ENCODE results near the gene TUBA4B. TPM values are rescaled to one million over a fixed set of nuclear protein-coding genes. Genes with fewer than 3 reads are reported as not detected.
"Not testable (repeated sequence)": the region's sequence is repeated elsewhere in the genome, so short reads cannot be mapped to it uniquely, and the experiment has no call there.

Gene TUBA4B
- total and polyA plus RNA-seq, 5 experiments from 2014 or later = not detected

DNA sequence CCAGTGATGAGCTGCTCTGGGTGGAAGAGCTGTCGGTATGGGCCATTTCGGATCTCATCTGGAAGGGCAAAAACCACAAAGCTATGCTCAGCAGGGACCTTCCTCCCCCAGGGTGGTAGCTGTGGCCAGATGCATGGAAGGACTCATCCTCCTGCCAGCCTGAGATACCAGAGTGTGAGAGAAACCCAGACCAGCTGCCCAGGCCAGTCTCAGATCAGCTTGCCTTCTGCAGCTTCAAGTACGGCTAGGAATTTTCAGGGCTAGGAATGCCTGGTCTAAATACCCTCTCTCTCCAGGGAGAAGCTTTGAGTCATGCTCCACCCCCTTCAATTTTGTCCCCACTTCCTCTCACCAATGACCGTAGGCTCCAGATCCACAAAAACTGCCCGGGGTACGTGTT, 1.4 kb upstream of the TUBA4B start:
- H3K36me3 Mint-ChIP-seq = peaks cover 0 to 44% (median 33%) of the 10 kb centered on the region in 3 donors
- DNase-seq (no peak), ATAC-seq (no peak)
- POLR2A ChIA-PET = interaction anchor here (1.2 to 15.9 kb wide), 10 partner anchors 16 to 91 kb away, joined by 3 to 591 read pairs (median 39); partner anchors contain the start of genes ABCB6, ANKZF1, ATG9A and CNPPD1
- peak overlapping the region; percentile 77 to 99 (median 95) for H3K27ac Mint-ChIP-seq
- H3K9me3 Mint-ChIP-seq = no peaks in the 10 kb centered on the region
- H3K4me1 Mint-ChIP-seq = peaks cover 28 to 78% (median 71%) of the 10 kb centered on the region in 4 donors
- H3K4me3 Mint-ChIP-seq = peak overlapping the region; percentile 78 to 100 (median 94)
- no peaks in the 10 kb centered on the region for H3K27me3 Mint-ChIP-seq

DNA sequence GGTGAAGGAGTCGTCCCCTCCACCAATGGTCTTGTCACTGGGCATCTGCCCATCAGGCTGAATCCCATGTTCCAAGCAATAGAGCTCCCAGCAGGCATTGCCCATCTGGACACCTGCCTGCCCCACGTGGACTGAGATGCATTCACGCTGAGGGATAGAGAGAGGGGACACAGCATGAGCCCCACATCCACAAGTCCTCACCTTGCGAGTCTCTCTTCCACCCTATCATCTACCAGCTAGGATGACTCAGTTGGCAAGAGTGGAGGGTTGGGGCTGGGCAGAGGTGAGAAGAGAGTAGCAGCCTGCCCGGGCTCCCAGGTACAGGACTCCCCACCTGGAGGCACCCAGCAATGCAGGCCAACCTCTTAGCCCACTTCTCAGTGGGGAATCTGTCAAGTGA, 959 bp upstream of the TUBA4B start:
- Mint-ChIP-seq H3K4me3 (peak overlapping the region; percentile 78 to 100 (median 94)), H3K9me3 (no peaks in the 10 kb centered on the region), H3K27me3 (no peaks in the 10 kb centered on the region), H3K27ac (peak overlapping the region; percentile 77 to 99 (median 95)), H3K36me3 (peaks cover 0 to 44% (median 33%) of the 10 kb centered on the region in 3 donors), H3K4me1 (peaks cover 25 to 74% (median 67%) of the 10 kb centered on the region in 4 donors)
- ATAC-seq (no peak), DNase-seq (no peak)
- POLR2A ChIA-PET = interaction anchor here (1.2 to 15.9 kb wide), 10 partner anchors 16 to 92 kb away, joined by 3 to 591 read pairs (median 39); partner anchors contain the start of genes ABCB6, ANKZF1, ATG9A and CNPPD1

DNA sequence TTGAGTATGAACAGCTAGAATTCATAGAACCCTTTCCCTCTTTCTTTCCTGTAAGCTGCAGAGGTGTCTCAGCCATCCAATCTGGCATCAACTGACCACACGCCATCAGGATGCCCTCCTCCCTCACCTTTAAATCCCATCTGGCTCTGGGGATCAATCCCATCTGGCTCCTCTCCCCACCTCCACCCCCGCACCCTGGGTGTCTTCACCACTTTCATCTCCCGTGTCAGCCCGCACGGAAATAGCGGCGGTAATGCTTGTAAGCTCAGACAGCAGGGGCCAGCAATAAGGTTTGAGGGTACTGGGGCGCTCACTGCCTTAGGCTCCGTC, 508 bp upstream of the TUBA4B start:
- Mint-ChIP-seq H3K27ac (peak overlapping the region; percentile 77 to 99 (median 95)), H3K4me3 (peak overlapping the region; percentile 78 to 100 (median 94)), H3K4me1 (peaks cover 23 to 69% (median 63%) of the 10 kb centered on the region in 4 donors), H3K36me3 (peaks cover 0 to 44% (median 33%) of the 10 kb centered on the region in 3 donors), H3K27me3 (no peaks in the 10 kb centered on the region), H3K9me3 (no peaks in the 10 kb centered on the region)
- peak in 1 of 2 donors; percentile 5 for ATAC-seq
- DNase-seq = peak in 3 of 10 donors; percentile 27 to 45 (median 27)
- POLR2A ChIA-PET = interaction anchor here (0.6 to 15.9 kb wide), 17 partner anchors 17 to 384 kb away, joined by 3 to 591 read pairs (median 7); partner anchors contain the start of genes ABCB6, ANKZF1, ATG9A and CNPPD1

DNA sequence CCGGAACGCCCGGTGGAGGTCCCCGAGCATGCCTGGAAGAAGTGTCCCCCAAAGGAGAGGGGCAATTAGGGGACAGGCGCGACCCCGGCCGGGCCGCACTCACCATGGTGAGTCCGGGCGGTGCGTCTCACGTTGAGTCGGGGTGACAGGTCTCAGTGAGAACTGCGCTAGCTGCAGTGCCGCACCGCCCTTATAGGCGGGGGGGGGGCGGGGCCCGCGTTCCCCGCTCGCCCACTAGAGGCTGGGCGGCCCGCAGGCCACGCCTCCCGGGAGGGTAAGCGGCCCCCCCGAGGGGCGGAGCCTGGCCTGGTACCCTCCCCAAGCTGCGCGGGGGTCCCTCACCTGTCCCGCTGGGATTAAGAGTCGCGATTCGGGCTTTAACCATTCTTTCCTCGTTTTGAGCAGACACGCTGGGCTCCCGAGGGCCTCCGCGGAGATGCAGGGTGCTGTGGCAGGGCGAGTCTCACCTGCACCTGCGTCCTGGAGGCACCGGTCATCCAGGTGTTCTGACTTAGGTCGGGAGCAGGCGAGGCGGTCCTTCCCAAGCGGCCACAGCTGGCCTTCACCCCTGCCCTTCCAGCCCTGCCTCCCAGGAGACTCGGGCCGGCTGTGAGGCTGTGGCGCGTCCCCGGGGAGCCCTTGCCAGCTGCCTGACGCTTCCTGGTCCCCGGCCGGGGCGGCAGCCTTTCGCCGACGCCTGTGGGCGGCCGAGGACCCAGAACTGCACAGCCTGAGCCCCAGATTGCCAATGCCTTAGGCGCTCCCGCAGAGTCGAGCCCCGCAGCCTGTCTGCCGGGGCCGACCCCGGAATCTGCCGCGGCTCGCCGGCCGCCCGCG, 928 bp downstream of the TUBA4B start, which contains the start of gene TUBA4A:
Gene TUBA4A, minus strand, starts transcription at position 166 of the 837 bp plus-strand sequence. Its CDS starts 60 bp downstream, at position 106.
- Mint-ChIP-seq H3K4me3 (peak within 1 kb of the TSS; percentile 78 to 100 (median 94)), H3K4me1 (peaks cover 22 to 55% (median 48%) of the 10 kb centered on the region in 4 donors), H3K27me3 (no peaks in the 10 kb centered on the region), H3K27ac (peak within 1 kb of the TSS; percentile 77 to 99 (median 98)), H3K36me3 (peaks cover 0 to 34% (median 25%) of the 10 kb centered on the region in 3 donors), H3K9me3 (no peaks in the 10 kb centered on the region)
- POLR2A ChIA-PET = interaction anchor here (0.8 to 15.9 kb wide), 18 partner anchors 8 to 246 kb away, joined by 3 to 591 read pairs (median 8); partner anchors contain the start of genes ABCB6, ANKZF1, ATG9A and CNPPD1
- ATAC-seq (peak; percentile 75 to 77), DNase-seq (peak; percentile 86 to 96 (median 91))

DNA sequence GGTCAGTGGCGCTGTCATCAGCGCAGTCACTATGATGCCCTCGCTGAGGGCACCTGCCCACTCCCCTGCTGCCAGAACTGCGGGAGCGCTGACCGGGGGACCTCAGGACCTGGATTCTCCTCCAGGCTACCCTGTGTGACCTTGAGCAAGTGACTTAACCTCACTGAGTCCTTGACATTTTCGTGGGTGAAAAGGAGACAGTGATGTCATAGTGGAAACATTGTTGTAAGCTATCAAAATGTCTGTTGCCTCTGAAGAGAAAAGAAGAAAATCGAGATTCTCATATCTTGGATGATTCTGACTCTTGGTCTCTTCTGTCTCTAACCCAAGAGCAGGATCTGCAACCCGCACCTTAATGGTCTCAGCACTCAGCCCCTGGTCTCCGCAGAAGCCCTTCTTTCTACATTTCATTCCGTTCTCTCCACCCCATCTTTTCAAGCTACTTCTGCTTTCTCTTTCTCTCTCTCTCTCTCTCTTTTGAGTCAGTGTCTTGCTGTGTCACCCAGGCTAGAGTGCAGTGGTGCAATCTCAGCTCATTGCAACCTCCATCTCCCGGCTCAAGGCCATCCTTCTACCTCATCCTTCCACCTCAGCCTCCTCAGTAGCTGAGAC, 1.7 kb downstream of the TUBA4B start:
- Mint-ChIP-seq H3K9me3 (no peaks in the 10 kb centered on the region), H3K4me1 (peaks cover 19 to 47% (median 41%) of the 10 kb centered on the region in 4 donors), H3K36me3 (peaks cover 0 to 27% (median 19%) of the 10 kb centered on the region in 3 donors), H3K27ac (peak overlapping the region; percentile 59 to 99 (median 97)), H3K4me3 (peak overlapping the region; percentile 78 to 100 (median 90)), H3K27me3 (peaks cover 0 to 2% (median 0%) of the 10 kb centered on the region in 5 donors)
- POLR2A ChIA-PET = interaction anchor here (0.7 to 15.9 kb wide), 15 partner anchors 8 to 133 kb away, joined by 3 to 591 read pairs (median 10); partner anchors contain the start of genes ABCB6, ANKZF1, ATG9A and CNPPD1
- DNase-seq = peak in 8 of 10 donors; percentile 20 to 77 (median 38)
- peak; percentile 34 to 48 for ATAC-seq

DNA sequence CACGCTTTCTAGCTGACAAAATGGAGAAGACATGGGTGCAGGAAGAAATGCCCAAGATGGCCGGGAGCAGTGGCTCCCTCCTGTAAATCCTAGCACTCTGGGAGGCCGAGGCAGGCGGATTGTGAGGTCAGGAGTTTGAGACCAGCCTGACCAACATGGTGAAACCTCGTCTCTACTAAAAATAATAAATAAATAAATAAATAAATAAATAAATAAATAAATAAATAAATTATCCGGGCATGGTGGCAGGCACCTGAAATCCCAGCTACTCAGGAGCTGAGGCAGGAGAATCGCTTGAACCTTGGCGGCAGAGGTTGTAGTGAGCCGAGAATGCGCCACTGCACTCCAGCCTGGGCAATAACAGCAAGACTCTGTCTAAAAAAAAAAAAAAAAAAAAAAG, 5.9 kb downstream of the TUBA4B start:
- H3K27me3 Mint-ChIP-seq, DNase-seq, ATAC-seq, H3K4me3 Mint-ChIP-seq, H3K36me3 Mint-ChIP-seq, H3K9me3 Mint-ChIP-seq, H3K27ac Mint-ChIP-seq: not testable (repeated sequence)
- POLR2A ChIA-PET = interaction anchor here (0.7 to 0.9 kb wide), 4 partner anchors 10 to 32 kb away, joined by 3 to 8 read pairs (median 6); partner anchors contain the start of genes ANKZF1 and ATG9A
- H3K4me1 Mint-ChIP-seq = peaks cover 11 to 27% (median 24%) of the 10 kb centered on the region in 4 donors

DNA sequence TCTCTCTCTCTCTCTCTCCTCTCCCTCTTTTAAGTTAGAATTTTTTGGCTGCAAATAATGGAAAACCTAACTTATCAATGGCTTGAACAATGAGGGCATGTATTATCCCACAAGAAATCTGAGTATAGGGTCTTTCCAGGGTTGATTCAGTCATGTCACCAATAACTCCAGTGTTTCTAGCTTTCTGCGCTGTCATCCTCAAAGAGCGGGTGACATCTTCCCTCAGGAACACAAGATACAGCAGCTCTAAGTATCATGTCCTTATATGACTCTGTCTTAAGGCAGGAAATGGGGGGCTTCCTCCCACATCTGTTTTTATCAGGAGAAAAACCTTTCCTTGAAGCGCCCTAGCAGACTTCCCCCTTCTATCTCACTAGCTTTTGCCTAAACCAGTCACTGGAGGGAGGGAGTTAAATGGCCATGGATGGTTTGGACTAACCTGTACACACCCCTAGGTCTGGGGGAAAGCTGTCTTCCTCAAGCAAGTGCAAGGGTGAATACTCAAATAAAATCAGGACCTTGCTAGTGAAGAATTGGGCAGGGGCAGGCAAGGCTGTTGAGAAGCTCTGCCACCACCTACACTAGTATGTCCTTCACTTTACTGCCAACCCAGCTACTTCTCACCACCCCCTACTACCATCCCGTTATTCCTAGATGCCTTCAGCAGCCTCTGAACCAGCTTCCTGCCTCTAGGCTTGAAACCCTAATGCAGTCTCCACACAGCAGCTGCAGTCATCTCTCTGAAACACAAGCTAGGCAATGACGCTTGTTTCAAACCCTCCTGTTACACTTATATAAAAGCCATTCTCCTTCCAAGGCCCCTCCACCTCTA, 8.2 kb downstream of the TUBA4B start:
- POLR2A ChIA-PET = interaction anchor here (0.8 to 1.7 kb wide), 4 partner anchors 15 to 81 kb away, joined by 3 to 6 read pairs (median 4); partner anchors contain the start of genes GLB1L and STK16
- ATAC-seq (peak in 1 of 2 donors; percentile 74), DNase-seq (no peak)
- H3K4me1 Mint-ChIP-seq = peaks cover 9 to 13% (median 11%) of the 10 kb centered on the region in 4 donors
- H3K27ac Mint-ChIP-seq = peak overlapping the region in 2 of 10 donors; percentile 27 to 48
- no peaks in the 10 kb centered on the region for H3K9me3 Mint-ChIP-seq
- H3K27me3 Mint-ChIP-seq = peaks cover 0 to 5% (median 0%) of the 10 kb centered on the region in 5 donors
- no peak overlapping the region for H3K4me3 Mint-ChIP-seq
- no peaks in the 10 kb centered on the region for H3K36me3 Mint-ChIP-seq

DNA sequence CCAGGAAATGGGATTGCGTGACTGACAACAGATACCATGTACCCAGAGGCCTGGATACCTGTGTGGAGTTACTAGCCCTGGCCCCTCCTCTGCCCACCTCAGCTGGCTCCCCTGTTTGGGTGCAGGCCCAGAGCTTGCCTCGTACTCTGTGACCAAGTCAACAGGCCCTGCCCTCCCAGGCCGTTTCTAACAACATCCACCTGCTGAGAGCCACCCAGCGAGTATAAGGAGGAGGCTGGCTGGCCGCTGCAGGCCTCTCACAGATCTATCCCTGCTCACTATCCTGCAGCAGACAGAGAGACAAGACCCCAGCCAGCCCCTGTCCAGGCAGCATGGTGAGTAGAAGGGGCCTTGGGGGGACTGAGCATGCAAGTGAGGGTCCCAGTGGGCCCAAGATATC, 13.2 kb downstream of the TUBA4B start:
- H3K9me3 Mint-ChIP-seq = no peaks in the 10 kb centered on the region
- POLR2A ChIA-PET = interaction anchor here (1.6 kb wide), 1 partner anchor 12 kb away, joined by 10 read pairs; the partner anchor contains the start of gene TUBA4A
- DNase-seq (no peak), ATAC-seq (no peak)
- H3K27ac Mint-ChIP-seq = peak overlapping the region in 1 of 10 donors; percentile 57
- no peaks in the 10 kb centered on the region for H3K27me3 Mint-ChIP-seq
- H3K4me3 Mint-ChIP-seq = no peak overlapping the region
- H3K4me1 Mint-ChIP-seq = peaks cover 6 to 8% (median 7%) of the 10 kb centered on the region in 4 donors
- H3K36me3 Mint-ChIP-seq = no peaks in the 10 kb centered on the region

DNA sequence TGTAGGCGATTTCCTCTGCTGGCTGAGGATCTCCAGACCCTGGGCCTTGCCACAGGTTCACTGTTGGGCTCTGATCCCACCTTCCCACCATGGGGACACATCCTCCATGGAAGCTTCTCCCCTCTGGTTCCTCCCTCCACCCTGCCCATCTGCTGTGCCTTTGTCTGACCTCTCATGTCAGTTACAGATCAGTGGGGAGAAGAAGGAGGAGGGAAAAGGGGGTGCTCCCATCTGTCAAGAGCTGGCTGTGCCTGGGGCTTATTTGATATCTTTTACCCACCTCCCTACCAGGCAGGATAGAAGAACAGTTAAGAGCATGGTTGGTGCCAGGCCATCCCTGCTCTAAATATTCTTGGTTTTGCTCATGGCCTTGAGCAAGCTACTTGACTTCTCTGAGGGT, 13.8 kb downstream of the TUBA4B start:
- Mint-ChIP-seq H3K27ac (peak overlapping the region in 1 of 10 donors; percentile 57), H3K36me3 (no peaks in the 10 kb centered on the region), H3K4me3 (no peak overlapping the region), H3K27me3 (no peaks in the 10 kb centered on the region), H3K9me3 (no peaks in the 10 kb centered on the region), H3K4me1 (peaks cover 0 to 2% (median under 1%) of the 10 kb centered on the region in 4 donors)
- ATAC-seq = no peak
- no peak for DNase-seq
- POLR2A ChIA-PET = no interaction called here

DNA sequence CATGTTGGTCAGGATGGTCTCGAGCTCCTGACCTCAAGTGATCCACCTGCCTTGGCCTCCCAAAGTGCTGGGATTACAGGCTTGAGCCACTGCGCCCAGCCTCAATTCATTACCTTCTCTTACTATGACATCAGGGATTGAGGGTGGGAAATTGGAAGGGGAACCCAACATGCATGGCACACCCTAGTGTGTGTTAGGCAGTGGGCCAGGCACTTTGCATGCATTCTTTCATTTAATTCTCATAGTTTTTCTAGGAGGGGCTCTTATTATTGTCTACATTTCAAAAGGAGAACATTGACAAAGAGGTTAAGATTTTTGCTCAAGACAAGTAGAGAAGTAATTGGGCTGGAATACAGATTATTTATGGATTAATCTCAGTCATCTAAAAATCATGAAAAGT, 15.3 kb downstream of the TUBA4B start:
- Mint-ChIP-seq H3K36me3 (no peaks in the 10 kb centered on the region), H3K27me3 (no peaks in the 10 kb centered on the region), H3K27ac (peak overlapping the region in 1 of 10 donors; percentile 2), H3K9me3 (no peaks in the 10 kb centered on the region), H3K4me1 (peaks cover 0 to 2% (median 0%) of the 10 kb centered on the region in 4 donors), H3K4me3 (no peak overlapping the region)
- ATAC-seq = no peak
- POLR2A ChIA-PET = no interaction called here
- DNase-seq = no peak

DNA sequence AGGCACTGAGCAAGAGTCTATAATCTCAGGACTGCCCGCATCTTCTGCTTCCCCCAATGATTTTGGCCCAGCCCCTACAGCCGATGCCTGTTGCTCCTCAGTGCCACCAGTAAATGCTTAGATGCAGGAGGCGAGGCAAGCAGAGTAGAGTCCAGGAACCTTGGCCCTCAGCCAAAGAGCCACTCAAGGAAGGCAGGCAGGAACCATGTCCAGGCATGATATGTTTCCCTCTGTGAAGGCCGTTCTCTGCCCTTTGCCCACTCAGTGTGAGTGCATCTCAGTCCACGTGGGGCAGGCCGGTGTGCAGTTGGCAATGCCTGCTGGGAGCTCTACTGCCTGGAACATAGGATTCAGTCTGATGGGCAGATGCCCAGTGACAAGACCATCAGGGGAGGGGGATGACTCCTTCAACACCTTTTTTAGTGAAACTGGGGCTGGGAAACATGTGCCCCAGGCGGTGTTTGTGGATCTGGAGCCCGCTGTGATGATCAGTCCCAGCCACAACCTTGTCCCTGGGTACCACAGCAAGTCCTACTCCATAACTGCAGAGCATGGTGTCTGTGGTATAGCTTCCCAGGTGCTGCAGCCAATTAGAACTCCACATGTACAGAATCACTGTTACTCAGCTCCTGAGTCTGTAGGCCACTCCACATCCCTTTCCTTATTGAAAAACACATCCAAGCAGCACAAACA, 16.5 kb downstream of the TUBA4B start:
- no peaks in the 10 kb centered on the region for H3K9me3 Mint-ChIP-seq
- peaks cover 0 to 2% (median 0%) of the 10 kb centered on the region in 4 donors for H3K4me1 Mint-ChIP-seq
- H3K27ac Mint-ChIP-seq = no peak overlapping the region
- H3K4me3 Mint-ChIP-seq = no peak overlapping the region
- H3K36me3 Mint-ChIP-seq = no peaks in the 10 kb centered on the region
- peaks cover 0 to 1% (median 0%) of the 10 kb centered on the region in 5 donors for H3K27me3 Mint-ChIP-seq
- no peak for ATAC-seq
- POLR2A ChIA-PET = interaction anchor here (0.8 to 1.5 kb wide), 4 partner anchors 10 to 20 kb away, joined by 3 to 6 read pairs (median 4); partner anchors contain the start of genes DNAJB2 and TUBA4B
- DNase-seq = no peak
